Hematopoietic multipotent progenitor cell treated with erythropoietin and hydrocortisone succinate and interleukin-3 and kit ligand, for 6 days (in vitro differentiated cells): ENCODE measurements around the gene ALOX15B.

Experiments
- DNase-seq: peaks from one replicate; pipeline ENCODE4 v3.0.0-alpha.2; 2015

The ALOX15B gene

DNA sequence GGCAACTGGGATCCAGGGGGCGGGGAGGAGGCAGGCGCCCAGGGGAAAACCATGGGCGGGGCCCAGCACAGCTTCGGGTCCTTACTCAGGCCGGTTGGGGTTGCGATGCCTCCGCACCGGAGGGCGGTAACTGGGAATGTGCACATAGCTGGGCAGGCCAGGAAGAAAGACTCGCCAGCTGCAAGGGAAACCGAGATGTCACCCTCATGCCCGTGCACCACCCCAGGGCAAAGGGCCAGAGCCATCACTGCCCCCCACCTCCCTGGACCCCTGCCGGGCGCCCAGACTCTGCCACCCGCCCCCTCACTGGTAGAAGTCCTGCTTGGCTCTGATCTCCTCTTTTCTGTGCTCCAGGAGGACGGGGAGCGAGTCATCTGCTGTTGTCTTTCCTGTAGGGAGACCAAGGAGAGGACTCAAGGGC lies 42.0 kb downstream of the ALOX15B start:
- no peak for DNase-seq

DNA sequence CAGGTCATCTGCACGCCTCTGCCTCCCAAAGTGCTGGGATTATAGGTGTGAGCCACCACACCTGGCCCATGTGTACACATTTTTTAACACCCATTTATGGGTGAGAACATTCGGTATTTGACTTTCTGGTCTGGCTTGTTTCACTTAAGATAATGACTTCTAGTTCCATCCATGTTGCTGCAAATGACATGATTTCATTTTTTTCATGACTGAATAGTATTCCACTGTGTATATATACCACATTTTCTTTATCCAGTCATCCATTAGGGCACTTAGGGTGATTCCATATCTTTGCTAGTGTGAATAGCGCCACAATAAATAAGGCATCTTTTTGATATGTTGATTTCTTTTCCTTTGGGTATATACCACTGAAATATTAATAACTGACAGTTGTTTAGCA lies 43.0 kb downstream of the ALOX15B start:
- no peak for DNase-seq

DNA sequence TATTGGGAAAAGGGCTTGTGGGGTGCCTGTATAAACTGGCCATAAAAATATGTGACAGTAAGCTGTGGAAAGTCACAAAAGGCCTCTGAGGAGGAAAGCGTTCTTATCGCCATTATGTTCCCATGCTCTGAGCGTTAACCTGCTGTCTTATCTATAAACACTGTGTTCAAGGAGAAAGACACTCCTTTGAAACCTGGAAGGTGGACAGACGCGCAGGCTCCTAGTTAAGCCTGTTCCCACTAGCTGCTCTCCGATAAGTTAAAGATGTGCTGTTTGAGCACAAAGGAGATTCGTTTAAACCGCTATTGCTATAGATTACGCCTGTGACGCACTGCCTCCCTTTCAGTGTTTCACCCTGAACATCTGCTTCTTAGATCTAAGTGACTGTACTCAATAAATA lies 43.4 kb downstream of the ALOX15B start:
- DNase-seq, result no peak

DNA sequence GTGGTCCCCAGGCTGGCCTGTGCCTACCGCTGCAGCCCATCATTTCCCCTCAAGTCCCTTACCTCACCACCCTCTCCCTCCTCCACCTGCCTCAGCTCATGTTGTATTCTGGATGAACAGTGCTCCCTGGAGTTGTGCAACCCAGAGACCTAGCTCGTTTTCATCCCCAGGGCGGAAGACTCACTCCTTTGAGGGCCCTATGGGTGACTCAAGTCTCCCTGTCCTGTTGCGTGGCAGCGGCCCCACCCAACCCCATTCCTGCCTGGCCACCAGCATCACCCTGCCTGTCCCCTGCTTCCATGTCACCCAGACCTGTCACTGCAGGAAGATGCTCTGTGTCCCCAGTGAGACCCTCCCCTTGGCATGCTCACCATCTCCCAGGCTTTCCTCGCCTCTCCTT lies 45.4 kb downstream of the ALOX15B start:
- DNase-seq, result no peak

DNA sequence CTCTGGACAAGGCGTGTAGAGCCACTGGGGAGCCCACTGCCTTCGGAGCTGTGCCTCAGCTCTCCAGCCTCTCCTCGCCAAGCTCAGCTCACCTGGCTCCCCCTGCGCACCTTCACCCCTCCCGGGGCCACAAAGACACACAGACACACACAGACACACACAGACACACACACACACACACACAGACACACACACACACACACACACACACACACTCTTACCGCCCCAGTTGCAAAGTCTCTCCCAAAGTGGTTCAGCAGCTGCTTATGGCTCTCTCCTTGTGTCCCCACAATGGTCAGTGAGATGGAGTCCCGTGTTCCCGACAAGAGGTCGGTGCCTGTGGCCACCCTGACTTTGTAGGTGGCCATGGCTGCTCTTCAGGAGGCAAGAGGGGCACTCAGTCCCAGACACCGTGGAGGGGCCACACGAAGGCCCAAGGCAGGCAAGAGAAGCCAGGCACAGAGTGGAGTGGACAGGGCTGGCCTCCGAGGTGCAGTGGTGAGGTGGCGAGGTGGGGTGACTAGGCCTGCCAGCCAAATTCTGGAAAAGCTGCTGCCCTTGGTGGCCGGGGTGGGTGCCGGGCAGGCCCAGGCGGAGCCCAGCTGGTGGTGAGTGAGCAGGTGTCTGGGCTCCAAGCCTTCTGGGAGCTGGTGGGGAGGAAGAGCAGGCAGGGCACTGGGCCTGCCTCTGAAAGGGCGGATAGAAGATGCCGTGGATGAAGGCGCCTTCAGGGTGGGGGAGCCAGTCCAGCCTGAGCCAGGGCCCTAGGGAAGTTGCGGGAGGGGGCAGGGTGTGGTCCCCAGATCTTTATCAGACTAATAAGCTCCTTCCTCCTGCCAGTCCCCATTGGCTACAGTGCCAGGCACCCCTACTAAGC lies 48.5 kb downstream of the ALOX15B start, which contains the start of gene ALOX12B:
Gene ALOX12B (minus strand): TSS at position 642 of the 877 bp plus-strand sequence. CDS start 274 bp downstream, at position 368.
- DNase-seq, result peak; percentile 56

DNA sequence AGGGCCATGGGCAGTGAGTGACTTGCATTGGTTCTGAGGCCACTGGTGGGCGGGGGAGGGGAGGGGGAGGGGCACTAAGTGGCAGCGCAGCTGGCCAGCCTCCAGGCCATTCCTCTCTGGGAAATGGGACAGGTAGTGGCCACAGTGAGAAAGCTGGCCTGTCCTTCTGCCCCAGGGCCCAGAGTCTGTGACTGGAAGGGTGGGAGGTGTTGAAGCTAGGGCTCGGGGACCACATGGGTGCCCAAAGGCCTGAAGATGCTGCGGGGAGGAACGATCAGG lies 49.0 kb downstream of the ALOX15B start:
- DNase-seq, result no peak

DNA sequence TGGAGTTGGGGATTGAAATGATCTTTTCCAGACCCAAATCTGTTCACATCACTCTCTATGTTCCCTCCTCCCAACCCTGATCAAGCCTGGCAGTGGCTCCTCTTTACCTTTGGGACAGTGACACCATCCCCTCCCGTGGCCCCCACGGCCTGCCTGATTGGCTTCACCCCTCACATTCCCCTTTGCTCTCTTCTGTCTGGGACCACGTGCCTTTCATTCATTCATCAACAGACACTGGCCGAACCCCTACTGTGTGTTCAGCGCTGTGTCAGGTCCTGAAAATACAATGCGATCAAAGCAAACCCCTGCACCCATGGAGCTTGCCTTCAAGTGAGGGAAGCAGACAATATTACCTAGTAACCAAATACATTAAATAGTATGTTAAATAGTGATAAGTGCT lies 50.9 kb downstream of the ALOX15B start:
- no peak for DNase-seq

DNA sequence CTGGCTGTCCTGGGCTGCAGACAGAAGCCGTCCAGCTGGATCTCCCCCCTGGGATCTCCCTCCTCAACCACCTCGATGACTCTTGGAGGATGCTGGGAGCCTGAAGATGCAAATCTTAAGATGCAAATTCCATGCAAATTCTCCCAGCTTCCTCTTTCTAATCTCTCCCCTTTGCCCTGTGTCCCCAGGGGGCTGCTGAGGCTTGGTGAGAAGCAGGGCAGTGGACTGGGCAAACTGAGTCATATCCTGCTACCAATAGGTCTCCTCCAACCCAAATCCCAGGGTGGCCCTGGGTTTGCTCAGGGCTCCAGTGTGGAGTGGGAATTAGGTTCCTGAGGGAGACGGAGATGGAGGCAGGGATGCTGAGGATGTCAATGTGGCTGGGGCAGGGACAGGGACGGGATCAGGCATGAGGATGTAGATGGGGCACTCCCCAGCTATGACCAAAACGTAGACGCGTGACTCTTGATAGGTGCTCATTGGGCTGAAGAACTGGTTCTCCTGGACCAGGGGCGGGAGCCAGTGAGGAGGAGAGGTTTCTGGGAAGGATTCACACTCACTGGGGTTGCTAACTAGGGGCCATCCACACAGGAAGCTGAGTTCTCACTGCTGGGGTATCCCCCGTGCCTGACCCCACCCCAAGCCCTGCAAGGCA lies 52.3 kb downstream of the ALOX15B start:
- DNase-seq, result no peak

DNA sequence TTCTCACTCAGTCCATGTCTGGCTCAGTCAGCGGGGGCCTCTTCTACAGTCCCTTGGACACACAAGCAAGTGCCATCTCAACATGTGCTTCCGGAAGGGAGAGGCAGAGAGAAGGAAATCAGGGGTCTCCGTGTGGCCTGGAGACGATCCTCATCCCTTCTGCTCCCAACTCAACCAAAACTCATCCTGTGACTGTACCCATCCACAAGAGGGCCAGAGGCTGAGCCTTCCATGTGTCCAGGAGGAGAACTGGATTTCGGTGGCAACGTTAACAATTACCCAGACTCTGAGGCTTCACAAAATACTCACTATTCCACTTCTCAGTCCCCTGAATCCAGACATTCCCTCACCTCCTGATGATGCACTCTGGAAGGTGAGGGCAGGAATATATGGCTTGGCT lies 56.5 kb downstream of the ALOX15B start:
- DNase-seq, result no peak

DNA sequence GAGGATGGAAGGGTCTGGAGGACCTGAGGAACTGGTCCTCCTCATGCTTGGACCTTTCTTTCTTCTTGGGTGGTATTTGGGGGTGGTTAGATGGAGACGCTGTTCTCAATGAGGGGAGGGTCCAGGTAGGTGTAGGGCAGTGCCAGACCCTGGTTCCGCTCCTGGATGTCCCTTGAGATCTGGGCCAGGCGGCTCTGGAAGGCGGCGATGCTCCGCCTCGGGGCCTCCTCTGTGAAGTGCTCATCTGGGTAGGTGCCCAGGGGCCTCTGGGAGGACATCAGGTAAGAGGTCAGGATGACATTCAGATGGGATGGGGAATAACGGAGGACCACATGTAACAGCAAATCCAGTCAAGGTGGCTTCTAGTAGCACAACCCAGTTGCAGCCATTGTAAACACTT lies 57.7 kb downstream of the ALOX15B start:
- no peak for DNase-seq
